IMR-90 (cell line): Measurements from ENCODE around the gene MFN2. TPM values are rescaled to one million over a fixed set of nuclear protein-coding genes. Genes with fewer than 3 reads are reported as not detected.

Source experiments
- ATAC-seq: fragments of 200-7000 bp; cut with Tn5 transposase; 2 replicates; pipeline ENCODE4 v1.9.1; 2020; ENCODE audit warnings: low read depth, mild to moderate bottlenecking, moderate library complexity
- BruUV-seq: library from RNA; stranded (reverse); fragments of 400-500 nt; replicated peaks from 2 replicates; lab custom pipeline; 2021; lab: Mats Ljungman, UMichigan
- CTCF ChIA-PET: fragments of 300-600 bp; formaldehyde crosslinking; extraction: SDS; loops from one replicate; lab custom pipeline; 2021; ENCODE audit warnings: antibody characterized with exemption; lab: Yijun Ruan, JAX
- POLR2A ChIA-PET: fragments of 300-600 bp; sonication (Branson Sonifier 250); formaldehyde crosslinking; loops from one replicate; lab custom pipeline; 2022; ENCODE audit warnings: antibody characterized with exemption; ENCODE audit not compliant: unreplicated experiment; lab: Charles Lee
- DNase-seq: peaks from one replicate; pipeline ENCODE4 v3.0.0; 2013
- H2AFZ ChIP-seq: replicated peaks from 2 replicates; pipeline ENCODE3; 2013; ENCODE audit warnings: low read length, mild to moderate bottlenecking; ENCODE audit not compliant: poor library complexity
- H2AK5ac ChIP-seq: 2 replicates; pipeline ENCODE4 v1.6.1; 2013; ENCODE audit warnings: low read depth, low read length, inconsistent platforms
- H2AK9ac ChIP-seq: replicated peaks from 2 replicates; pipeline ENCODE3; 2013; ENCODE audit warnings: mild to moderate bottlenecking, low read depth, low read length, moderate library complexity; ENCODE audit not compliant: poor library complexity
- H2BK120ac ChIP-seq: 2 replicates; pipeline ENCODE4 v1.6.1; 2013; ENCODE audit warnings: low read depth, low read length, inconsistent platforms
- H2BK15ac ChIP-seq: 3 replicates; pipeline ENCODE4 v1.6.1; 2013; ENCODE audit warnings: low read depth, low read length, inconsistent platforms
- H2BK20ac ChIP-seq: 2 replicates; pipeline ENCODE4 v1.6.1; 2013; ENCODE audit warnings: low read depth, mild to moderate bottlenecking, inconsistent platforms, low read length, moderate library complexity
- H2BK5ac ChIP-seq: 2 replicates; pipeline ENCODE4 v1.6.1; 2013; ENCODE audit warnings: mild to moderate bottlenecking, low read depth, low read length, inconsistent platforms; ENCODE audit not compliant: poor library complexity, severe bottlenecking
- H3K14ac ChIP-seq: replicated peaks from 2 replicates; pipeline ENCODE4 v1.6.1; 2013; ENCODE audit warnings: low read depth, low read length, inconsistent platforms
- H3K18ac ChIP-seq: 2 replicates; pipeline ENCODE4 v1.6.1; 2013; ENCODE audit warnings: low read depth, low read length, control low read depth
- H3K23ac ChIP-seq: 2 replicates; pipeline ENCODE4 v1.6.1; 2013; ENCODE audit warnings: low read depth, low read length, inconsistent platforms
- H3K27ac ChIP-seq: 2 replicates; pipeline ENCODE4 v1.5.1; 2013; ENCODE audit warnings: mild to moderate bottlenecking, control low read depth, low read length; ENCODE audit not compliant: insufficient read depth
- H3K27me3 ChIP-seq: 2 replicates; pipeline ENCODE4 v1.6.1; 2013; ENCODE audit warnings: low read length; ENCODE audit not compliant: control insufficient read depth, insufficient read depth
- H3K36me3 ChIP-seq: 2 replicates; pipeline ENCODE4 v1.6.1; 2013; ENCODE audit warnings: low read length, mixed read lengths; ENCODE audit not compliant: control insufficient read depth, insufficient read depth
- H3K4ac ChIP-seq: 2 replicates; pipeline ENCODE4 v1.6.1; 2013; ENCODE audit warnings: low read depth, low read length, inconsistent platforms
- H3K4me1 ChIP-seq: 2 replicates; pipeline ENCODE4 v1.6.1; 2013; ENCODE audit warnings: low read length, mixed read lengths; ENCODE audit not compliant: control insufficient read depth, insufficient read depth
- H3K4me2 ChIP-seq: 2 replicates; pipeline ENCODE4 v1.6.1; 2013; ENCODE audit warnings: low read depth, mild to moderate bottlenecking, control low read depth, low read length, moderate library complexity
- H3K4me3 ChIP-seq: 2 replicates; pipeline ENCODE4 v1.5.1; 2013; ENCODE audit warnings: low read depth, mild to moderate bottlenecking, control low read depth, low read length, moderate library complexity; ENCODE audit not compliant: insufficient read depth
- H3K56ac ChIP-seq: 2 replicates; pipeline ENCODE4 v1.6.1; 2013; ENCODE audit warnings: low read length, inconsistent platforms; ENCODE audit not compliant: insufficient read depth; ENCODE audit errors: extremely low read depth
- H3K79me1 ChIP-seq, 2 experiments: 2 replicates each; pipeline ENCODE4 v1.6.1; 2013; ENCODE audit warnings: low read length in 2 of 2, inconsistent platforms in 1 of 2, low read depth in 1 of 2
- H3K9ac ChIP-seq: 2 replicates; pipeline ENCODE4 v1.6.1; 2013; ENCODE audit warnings: low read depth, low read length, control low read depth
- H3K9me1 ChIP-seq: 2 replicates; pipeline ENCODE4 v1.6.1; 2013; ENCODE audit warnings: low read length, inconsistent platforms; ENCODE audit not compliant: insufficient read depth
- H3K9me3 ChIP-seq: 2 replicates; pipeline ENCODE4 v1.6.1; 2013; ENCODE audit warnings: low read length; ENCODE audit not compliant: control insufficient read depth, insufficient read depth
- H4K20me1 ChIP-seq: 2 replicates; pipeline ENCODE4 v1.6.1; 2013; ENCODE audit warnings: low read length, inconsistent platforms; ENCODE audit not compliant: insufficient read depth
- H4K5ac ChIP-seq: 2 replicates; pipeline ENCODE4 v1.6.1; 2013; ENCODE audit warnings: mild to moderate bottlenecking, low read depth, low read length, control low read depth
- H4K8ac ChIP-seq, 2 experiments: 2 replicates each; pipeline ENCODE4 v1.6.1; 2013; ENCODE audit warnings: low read depth in 2 of 2, low read length in 2 of 2, control low read depth in 1 of 2, inconsistent platforms in 1 of 2
- H4K91ac ChIP-seq: 2 replicates; pipeline ENCODE4 v1.6.1; 2013; ENCODE audit warnings: low read depth, low read length, inconsistent platforms; ENCODE audit not compliant: insufficient read depth
- BHLHE40 ChIP-seq: fragments of 150-350 bp; IDR thresholded peaks from 2 replicates; pipeline ENCODE4 v1.6.1; 2016; ENCODE audit warnings: mild to moderate bottlenecking, low read depth, low read length
- CEBPB ChIP-seq: IDR thresholded peaks from 2 replicates; pipeline ENCODE4 v1.6.1; 2012; ENCODE audit warnings: low read depth, low read length, improper control_type of control experiment
- CHD1 ChIP-seq: IDR thresholded peaks from 2 replicates; pipeline ENCODE4 v1.6.1; 2012; ENCODE audit warnings: low read depth, low read length, improper control_type of control experiment
- CTCF ChIP-seq: conservative IDR thresholded peaks from 2 replicates; pipeline ENCODE4 v1.5.1; 2012; ENCODE audit warnings: mild to moderate bottlenecking, low read depth, low read length, improper control_type of control experiment
- FOS ChIP-seq: fragments of 150-350 bp; IDR thresholded peaks from 2 replicates; pipeline ENCODE4 v1.6.1; 2016; ENCODE audit warnings: low read depth, low read length
- MAFK ChIP-seq: IDR thresholded peaks from 2 replicates; pipeline ENCODE4 v1.6.1; 2012; ENCODE audit warnings: low read depth, low read length, improper control_type of control experiment
- MAZ ChIP-seq: IDR thresholded peaks from 2 replicates; pipeline ENCODE4 v1.6.1; 2012; ENCODE audit warnings: low read depth, mild to moderate bottlenecking, low read length, improper control_type of control experiment, moderate library complexity, borderline replicate concordance
- MXI1 ChIP-seq: IDR thresholded peaks from 2 replicates; pipeline ENCODE4 v1.6.1; 2012; ENCODE audit warnings: low read depth, mild to moderate bottlenecking, low read length, moderate library complexity, borderline replicate concordance
- NFE2L2 ChIP-seq: fragments of 150-350 bp; IDR thresholded peaks from 2 replicates; pipeline ENCODE4 v1.6.1; 2016; ENCODE audit warnings: low read depth, mild to moderate bottlenecking, low read length
- POLR2A ChIP-seq: IDR thresholded peaks from 2 replicates; pipeline ENCODE4 v1.6.1; 2012; ENCODE audit warnings: mild to moderate bottlenecking, low read depth, low read length
- RAD21 ChIP-seq: IDR thresholded peaks from 2 replicates; pipeline ENCODE4 v1.6.1; 2012; ENCODE audit warnings: low read length, improper control_type of control experiment
- RCOR1 ChIP-seq: IDR thresholded peaks from 2 replicates; pipeline ENCODE4 v1.6.1; 2012; ENCODE audit warnings: mild to moderate bottlenecking, low read length, improper control_type of control experiment; ENCODE audit not compliant: insufficient replicate concordance
- RFX5 ChIP-seq: IDR thresholded peaks from 2 replicates; pipeline ENCODE4 v1.8.0; 2012; ENCODE audit warnings: low read depth, mild to moderate bottlenecking, low read length, moderate library complexity
- SMC3 ChIP-seq: fragments of 150-350 bp; IDR thresholded peaks from 2 replicates; pipeline ENCODE4 v1.6.1; 2016; ENCODE audit warnings: low read depth, mild to moderate bottlenecking, antibody characterized with exemption, low read length, moderate library complexity
- WGBS, 2 experiments: methylation state at CpG; one replicate each; pipeline versions ENCODE4 v1.1.5 to v1.1.7; 2013; ENCODE audit warnings: missing lambda C conversion rate in 2 of 2; ENCODE audit not compliant: insufficient read length in 1 of 2; ENCODE audit errors: extremely low coverage in 2 of 2; 5-methylcytosine and 5-hydroxymethylcytosine counted together
- dilution Hi-C: fragments of 300-500 bp; cut with HindIII; formaldehyde crosslinking; loops from one replicate; pipeline ENCODE4 v1.14.3; 2018; ENCODE audit warnings: low sequenced_read_pairs; ENCODE audit not compliant: unreplicated experiment
- in situ Hi-C: fragments of 300-500 bp; cut with MboI; formaldehyde crosslinking; loops from 3 replicates; pipeline ENCODE4 v1.14.3; 2019; ENCODE audit warnings: low sequenced_read_pairs, inconsistent platforms, mixed read lengths
- intact Hi-C: fragments of 100-400 bp; cut with micrococcal nuclease; formaldehyde crosslinking; loops from 2 replicates; pipeline ENCODE4 v1.10.0; 2022
- polyA plus RNA-seq, 3 experiments: library from polyadenylated mRNA; depleted of rRNA; stranded (reverse); fragments of >200 nt; gene quantifications; 2 replicates each; pipeline ENCODE4 v1.2.3, GENCODE V29; 2012; ENCODE audit warnings: low replicate concordance in 1 of 3
- total RNA-seq: library from RNA; depleted of rRNA; stranded (reverse); fragments of >200 nt; gene quantifications from 2 replicates; pipeline ENCODE4 v1.2.3, GENCODE V29; 2012
- TF ChIP-seq, protein P1 (sequence below): fragments of 150-350 bp; IDR thresholded peaks from 2 replicates; pipeline ENCODE4 v1.6.1; 2016; ENCODE audit warnings: low read depth, mild to moderate bottlenecking, low read length, moderate library complexity, borderline replicate concordance
- TF ChIP-seq, protein P2 (sequence below): fragments of 150-350 bp; IDR thresholded peaks from 2 replicates; pipeline ENCODE4 v1.6.1; 2017; ENCODE audit warnings: mild to moderate bottlenecking, antibody characterized with exemption, low read length, low read depth

MFN2 gene
- total and polyA plus RNA-seq, 2 of the 4 experiments (the other 2 are of a cell fraction), result 52.8 to 84.2 TPM

GRCh38 chr1:11989669-11990068 is 9.4 kb downstream of the MFN2 start:
- peaks cover 42 to 47% of the 10 kb centered on the region in 2 experiments for H3K79me1 ChIP-seq
- peaks cover 44% of the 10 kb centered on the region for H3K36me3 ChIP-seq
- H3K9me3 ChIP-seq, result no peaks in the 10 kb centered on the region
- TF ChIP-seq FOS, result no peak
- no peak for TF ChIP-seq NFE2L2
- TF ChIP-seq CTCF, result no peak
- no peak for TF ChIP-seq RCOR1
- TF ChIP-seq MXI1, result no peak
- no peak for TF ChIP-seq POLR2A
- no peak for TF ChIP-seq SMC3
- no peak for TF ChIP-seq MAFK
- TF ChIP-seq BHLHE40, result no peak
- no peak for TF ChIP-seq RFX5
- TF ChIP-seq CEBPB, result no peak
- TF ChIP-seq RAD21, result no peak
- TF ChIP-seq, protein P1, sequence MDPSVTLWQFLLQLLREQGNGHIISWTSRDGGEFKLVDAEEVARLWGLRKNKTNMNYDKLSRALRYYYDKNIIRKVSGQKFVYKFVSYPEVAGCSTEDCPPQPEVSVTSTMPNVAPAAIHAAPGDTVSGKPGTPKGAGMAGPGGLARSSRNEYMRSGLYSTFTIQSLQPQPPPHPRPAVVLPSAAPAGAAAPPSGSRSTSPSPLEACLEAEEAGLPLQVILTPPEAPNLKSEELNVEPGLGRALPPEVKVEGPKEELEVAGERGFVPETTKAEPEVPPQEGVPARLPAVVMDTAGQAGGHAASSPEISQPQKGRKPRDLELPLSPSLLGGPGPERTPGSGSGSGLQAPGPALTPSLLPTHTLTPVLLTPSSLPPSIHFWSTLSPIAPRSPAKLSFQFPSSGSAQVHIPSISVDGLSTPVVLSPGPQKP, result no peak
- TF ChIP-seq, protein P2, sequence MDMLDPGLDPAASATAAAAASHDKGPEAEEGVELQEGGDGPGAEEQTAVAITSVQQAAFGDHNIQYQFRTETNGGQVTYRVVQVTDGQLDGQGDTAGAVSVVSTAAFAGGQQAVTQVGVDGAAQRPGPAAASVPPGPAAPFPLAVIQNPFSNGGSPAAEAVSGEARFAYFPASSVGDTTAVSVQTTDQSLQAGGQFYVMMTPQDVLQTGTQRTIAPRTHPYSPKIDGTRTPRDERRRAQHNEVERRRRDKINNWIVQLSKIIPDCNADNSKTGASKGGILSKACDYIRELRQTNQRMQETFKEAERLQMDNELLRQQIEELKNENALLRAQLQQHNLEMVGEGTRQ, result no peak
- TF ChIP-seq CHD1, result no peak
- TF ChIP-seq MAZ, result no peak
- no peak overlapping the region for H2AK9ac ChIP-seq
- H3K9me1 ChIP-seq, result peaks cover 8% of the 10 kb centered on the region; the same call in 1 of the 2 replicates
- no peak overlapping the region for H3K4me3 ChIP-seq
- no peak overlapping the region for H3K4me2 ChIP-seq
- ChIA-PET POLR2A (no interaction called here), CTCF (no interaction called here)
- WGBS, 2 experiments, result 100% methylated on average over 1 of the region's 7 CpGs; no CpG with 5 or more reads in 1 of the 2 experiments
- no peak overlapping the region for H3K18ac ChIP-seq
- no peak for DNase-seq
- H3K56ac ChIP-seq, result no peak overlapping the region
- no peak overlapping the region for H3K9ac ChIP-seq
- H4K91ac ChIP-seq, result no peak overlapping the region
- H3K27me3 ChIP-seq, result no peaks in the 10 kb centered on the region
- in situ Hi-C loops, result no loop called here
- no peak overlapping the region for H2BK15ac ChIP-seq
- H3K4me1 ChIP-seq, result no peaks in the 10 kb centered on the region
- H2AK5ac ChIP-seq, result no peak overlapping the region
- no peak overlapping the region for H3K14ac ChIP-seq
- no peak overlapping the region for H3K27ac ChIP-seq
- intact Hi-C loops, result no loop called here
- H4K20me1 ChIP-seq, result peaks cover 19% of the 10 kb centered on the region
- H2BK20ac ChIP-seq, result no peak overlapping the region
- no peak overlapping the region for H4K5ac ChIP-seq
- H2AFZ ChIP-seq, result no peak overlapping the region
- dilution Hi-C loops, result no loop called here
- H2BK5ac ChIP-seq, result no peak overlapping the region
- no peak overlapping the region for H3K23ac ChIP-seq
- no peak overlapping the region for H2BK120ac ChIP-seq
- BruUV-seq, result no TSS peak
- ATAC-seq, result no peak
- no peak overlapping the region for H4K8ac ChIP-seq
- H3K4ac ChIP-seq, result no peak overlapping the region
